HG03064 (cell line): ENCODE results near the gene BIN2.

Experiments used
- ATAC-seq: cut with Tn5 transposase; IDR thresholded peaks from one replicate; pipeline ENCODE4 v1.9.1; 2021; ENCODE audit warnings: low read depth; ENCODE audit not compliant: unreplicated experiment

BIN2 gene

GRCh38 chr12:51323966-51324895 lies at the start of gene BIN2:
Gene BIN2, minus strand, starts transcription at chr12:51324174. Its CDS starts 72 bp downstream, at chr12:51324102.
- ATAC-seq, result peak; percentile 54

GRCh38 chr12:51373187-51373586 lies 49.2 kb upstream of the BIN2 start:
- no peak for ATAC-seq

GRCh38 chr12:51372021-51372420 lies 48.0 kb upstream of the BIN2 start:
- ATAC-seq, result no peak

- no peak for ATAC-seq
Measured at GRCh38 chr12:51371295-51371953, 47.5 kb upstream of the BIN2 start.

- ATAC-seq, result no peak
Measured at GRCh38 chr12:51370667-51371066, 46.7 kb upstream of the BIN2 start.

GRCh38 chr12:51369581-51369980 lies 45.6 kb upstream of the BIN2 start:
- no peak for ATAC-seq

GRCh38 chr12:51368640-51369517 lies 44.9 kb upstream of the BIN2 start:
- peak; percentile 98 for ATAC-seq

- ATAC-seq, result no peak
Measured at GRCh38 chr12:51365276-51365675, 41.3 kb upstream of the BIN2 start.

- ATAC-seq, result no peak
Measured at GRCh38 chr12:51364001-51364400, 40.0 kb upstream of the BIN2 start.

GRCh38 chr12:51362747-51363342 lies 38.9 kb upstream of the BIN2 start:
- ATAC-seq, result no peak

- ATAC-seq, result no peak
Measured at GRCh38 chr12:51362307-51362706, 38.3 kb upstream of the BIN2 start.

GRCh38 chr12:51361161-51362016 lies 37.4 kb upstream of the BIN2 start:
- no peak for ATAC-seq

GRCh38 chr12:51360315-51360714 lies 36.3 kb upstream of the BIN2 start:
- ATAC-seq, result no peak

- no peak for ATAC-seq
Measured at GRCh38 chr12:51359851-51360250, 35.9 kb upstream of the BIN2 start.

GRCh38 chr12:51358496-51358895 lies 34.5 kb upstream of the BIN2 start:
- ATAC-seq, result no peak

- ATAC-seq, result no peak
Measured at GRCh38 chr12:51357374-51358047, 33.5 kb upstream of the BIN2 start.

GRCh38 chr12:51351913-51352532 lies 28.0 kb upstream of the BIN2 start:
- no peak for ATAC-seq

- no peak for ATAC-seq
Measured at GRCh38 chr12:51349026-51349425, 25.1 kb upstream of the BIN2 start.

- ATAC-seq, result no peak
Measured at GRCh38 chr12:51348116-51348515, 24.1 kb upstream of the BIN2 start.
